ENCODE results near the gene POLR3A.

The POLR3A gene

DNA sequence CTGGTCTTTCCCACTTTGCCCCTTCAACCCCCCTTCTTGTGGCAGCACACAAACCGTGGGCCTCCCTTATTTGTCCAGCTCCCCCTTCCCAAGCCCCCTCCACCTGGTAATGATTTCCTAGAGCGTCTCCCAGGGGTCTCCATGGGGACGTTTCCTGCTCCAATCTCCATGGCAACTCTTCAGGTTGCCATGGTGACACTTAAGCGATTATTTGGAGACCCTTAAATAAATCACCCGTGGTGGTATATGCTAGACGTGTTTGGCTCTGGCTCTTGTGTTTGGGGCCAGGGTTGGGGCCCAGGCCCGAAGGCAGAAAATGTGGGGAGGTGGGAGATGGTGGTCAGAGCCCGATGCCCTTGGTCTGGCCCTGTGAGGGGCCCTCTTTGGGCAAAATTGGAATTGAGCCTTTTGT, 61.7 kb downstream of the POLR3A start:
- no peak overlapping the region for H3K4me3 ChIP-seq (ENCODE audit: low read depth, low read length)
- TF ChIP-seq MAX (IDR thresholded peaks at IDR 0.05; ENCODE audit: low read depth, low read length) (no peak), POLR2A (IDR thresholded peaks at IDR 0.05; ENCODE audit: extremely low read depth, insufficient read length) (no peak), MYC (IDR thresholded peaks at IDR 0.05; ENCODE audit: low read depth, low read length) (no peak)
- TF ChIP-seq, protein P1, sequence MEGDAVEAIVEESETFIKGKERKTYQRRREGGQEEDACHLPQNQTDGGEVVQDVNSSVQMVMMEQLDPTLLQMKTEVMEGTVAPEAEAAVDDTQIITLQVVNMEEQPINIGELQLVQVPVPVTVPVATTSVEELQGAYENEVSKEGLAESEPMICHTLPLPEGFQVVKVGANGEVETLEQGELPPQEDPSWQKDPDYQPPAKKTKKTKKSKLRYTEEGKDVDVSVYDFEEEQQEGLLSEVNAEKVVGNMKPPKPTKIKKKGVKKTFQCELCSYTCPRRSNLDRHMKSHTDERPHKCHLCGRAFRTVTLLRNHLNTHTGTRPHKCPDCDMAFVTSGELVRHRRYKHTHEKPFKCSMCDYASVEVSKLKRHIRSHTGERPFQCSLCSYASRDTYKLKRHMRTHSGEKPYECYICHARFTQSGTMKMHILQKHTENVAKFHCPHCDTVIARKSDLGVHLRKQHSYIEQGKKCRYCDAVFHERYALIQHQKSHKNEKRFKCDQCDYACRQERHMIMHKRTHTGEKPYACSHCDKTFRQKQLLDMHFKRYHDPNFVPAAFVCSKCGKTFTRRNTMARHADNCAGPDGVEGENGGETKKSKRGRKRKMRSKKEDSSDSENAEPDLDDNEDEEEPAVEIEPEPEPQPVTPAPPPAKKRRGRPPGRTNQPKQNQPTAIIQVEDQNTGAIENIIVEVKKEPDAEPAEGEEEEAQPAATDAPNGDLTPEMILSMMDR (IDR thresholded peaks at IDR 0.05; ENCODE audit: low read depth, low read length): no peak
- DNase-seq (ENCODE audit: low read depth): no peak

DNA sequence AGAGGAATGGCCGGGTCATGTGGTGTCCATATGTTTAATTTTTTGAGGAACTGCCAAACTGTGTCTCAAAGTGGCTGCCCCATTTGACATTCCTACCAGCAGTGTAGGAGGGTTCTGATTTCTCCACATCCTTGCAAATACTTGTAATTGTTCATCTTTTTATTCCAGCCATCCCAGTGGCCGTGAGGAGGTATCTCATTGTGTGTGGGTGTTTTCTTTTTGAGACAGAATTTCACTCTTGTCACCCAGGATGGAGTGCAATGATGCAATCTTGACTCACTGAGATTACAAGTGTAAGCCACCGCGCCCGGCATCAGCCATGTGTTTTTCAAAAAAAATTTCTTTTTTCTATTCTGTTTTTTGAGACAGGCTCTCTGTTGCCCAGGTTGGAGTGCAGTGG, 64.0 kb downstream of the POLR3A start:
- H3K4me3 ChIP-seq (ENCODE audit: low read depth, low read length): no peak overlapping the region
- peak; percentile 65 for DNase-seq (ENCODE audit: low read depth)
- TF ChIP-seq MYC (IDR thresholded peaks at IDR 0.05; ENCODE audit: low read depth, low read length) (no peak), POLR2A (IDR thresholded peaks at IDR 0.05; ENCODE audit: extremely low read depth, insufficient read length) (no peak), MAX (IDR thresholded peaks at IDR 0.05; ENCODE audit: low read depth, low read length) (no peak)
- TF ChIP-seq, protein P1 (IDR thresholded peaks at IDR 0.05; ENCODE audit: low read depth, low read length): no peak

DNA sequence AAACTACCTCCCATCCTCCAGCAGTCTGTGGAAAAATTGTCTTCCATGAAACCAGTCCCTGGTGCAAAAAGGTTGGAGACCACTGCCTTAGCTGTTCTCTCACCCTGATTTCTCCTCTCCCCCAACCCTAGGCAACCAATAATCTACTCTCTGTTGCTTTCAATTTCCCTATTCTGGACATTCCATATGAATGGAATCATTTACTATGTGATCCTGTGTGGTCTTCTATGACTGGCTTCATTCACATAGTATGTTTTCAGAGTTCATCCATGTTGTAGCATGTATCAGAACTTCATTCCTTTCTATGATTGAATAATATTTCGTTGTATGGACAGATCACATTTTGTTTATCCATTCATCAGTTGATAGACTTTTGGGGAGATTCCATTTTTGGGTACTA, 64.5 kb downstream of the POLR3A start:
- TF ChIP-seq, protein P1 (IDR thresholded peaks at IDR 0.05; ENCODE audit: low read depth, low read length): no peak
- no peak for TF ChIP-seq POLR2A (IDR thresholded peaks at IDR 0.05; ENCODE audit: extremely low read depth, insufficient read length)
- no peak for TF ChIP-seq MYC (IDR thresholded peaks at IDR 0.05; ENCODE audit: low read depth, low read length)
- TF ChIP-seq MAX (IDR thresholded peaks at IDR 0.05; ENCODE audit: low read depth, low read length): no peak
- DNase-seq (ENCODE audit: low read depth): no peak
- H3K4me3 ChIP-seq (ENCODE audit: low read depth, low read length): no peak overlapping the region

DNA sequence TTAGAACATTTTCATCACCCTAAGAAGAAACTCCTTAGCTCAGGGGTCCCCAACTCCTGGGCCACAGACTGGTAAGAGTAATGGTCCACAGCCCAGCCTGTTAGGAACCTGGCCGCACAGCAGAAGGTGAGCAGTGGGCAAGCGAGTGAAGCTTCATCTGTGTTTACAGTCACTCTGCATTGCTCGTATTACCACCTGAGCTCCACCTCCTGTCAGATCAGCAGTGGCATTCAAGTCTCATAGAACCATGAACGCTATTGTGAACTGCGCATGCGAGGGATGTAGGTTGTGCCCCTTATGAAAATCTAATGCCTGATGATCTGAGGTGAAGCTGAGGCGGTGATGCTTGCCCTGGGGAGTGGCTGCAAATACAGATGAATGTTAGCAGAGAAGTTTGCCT, 65.4 kb downstream of the POLR3A start:
- no peak overlapping the region for H3K4me3 ChIP-seq (ENCODE audit: low read depth, low read length)
- TF ChIP-seq MAX (IDR thresholded peaks at IDR 0.05; ENCODE audit: low read depth, low read length): no peak
- no peak for TF ChIP-seq POLR2A (IDR thresholded peaks at IDR 0.05; ENCODE audit: extremely low read depth, insufficient read length)
- no peak for TF ChIP-seq MYC (IDR thresholded peaks at IDR 0.05; ENCODE audit: low read depth, low read length)
- TF ChIP-seq, protein P1 (IDR thresholded peaks at IDR 0.05; ENCODE audit: low read depth, low read length): no peak
- no peak for DNase-seq (ENCODE audit: low read depth)

DNA sequence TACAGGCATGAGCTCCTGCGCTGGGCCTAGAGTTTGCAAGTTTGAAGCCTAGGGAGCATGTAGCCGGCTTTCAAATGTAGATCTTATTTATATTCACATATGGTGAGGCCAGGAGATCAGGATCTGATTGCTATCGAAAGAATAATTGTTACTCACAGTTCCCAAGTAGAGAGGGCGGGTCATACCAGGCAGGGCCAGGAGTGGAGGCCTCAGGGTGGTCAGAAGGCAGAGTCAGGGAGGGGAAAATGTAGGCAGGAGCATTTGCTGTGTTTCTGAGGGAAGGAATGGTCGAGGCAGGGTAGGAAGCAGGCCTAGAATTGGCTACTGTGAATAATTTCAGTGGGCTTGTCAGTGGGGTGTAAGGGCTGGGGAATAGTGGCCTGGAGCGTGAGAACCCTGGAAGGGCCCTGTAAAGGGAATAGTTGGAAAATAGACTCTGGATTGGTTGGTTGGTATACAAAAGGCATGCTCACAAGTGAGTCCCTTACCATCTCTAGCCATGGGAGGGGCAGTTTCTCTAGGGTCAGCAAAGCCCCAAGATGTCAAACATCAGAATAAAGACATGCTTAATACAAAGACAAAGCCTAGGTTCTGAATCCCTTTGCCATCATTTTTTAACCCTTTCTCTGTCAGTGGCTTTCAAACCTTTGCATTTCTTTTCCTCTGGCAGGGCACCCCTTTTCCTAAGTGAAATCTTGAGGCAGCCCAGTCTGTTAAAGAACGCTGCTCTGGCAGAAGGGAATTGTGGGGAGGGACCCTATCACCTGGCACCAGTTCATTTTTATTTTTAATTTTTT, 66.8 kb downstream of the POLR3A start:
- TF ChIP-seq MAX (IDR thresholded peaks at IDR 0.05; ENCODE audit: low read depth, low read length) (no peak), POLR2A (IDR thresholded peaks at IDR 0.05; ENCODE audit: extremely low read depth, insufficient read length) (no peak), MYC (IDR thresholded peaks at IDR 0.05; ENCODE audit: low read depth, low read length) (no peak)
- TF ChIP-seq, protein P1 (IDR thresholded peaks at IDR 0.05; ENCODE audit: low read depth, low read length): no peak
- H3K4me3 ChIP-seq (ENCODE audit: low read depth, low read length): no peak overlapping the region
- no peak for DNase-seq (ENCODE audit: low read depth)

Data from NB4 (cell line).